GM10248 (cell line): ENCODE measurements around the gene UBE2E1.

Source experiments
- CTCF ChIA-PET: fragments of 300-600 bp; sonication (Branson Sonifier 250); formaldehyde crosslinking; extraction: SDS; loops from one replicate; lab custom pipeline; 2021; ENCODE audit warnings: antibody characterized with exemption; lab: Yijun Ruan, JAX
- POLR2A ChIA-PET: fragments of 350-650 bp; sonication (Branson Sonifier 250); formaldehyde crosslinking; extraction: SDS; loops from one replicate; lab custom pipeline; 2020; ENCODE audit warnings: antibody characterized with exemption; lab: Yijun Ruan, JAX
- DNase-seq: peaks from one replicate; pipeline ENCODE4 v3.0.0; 2012; ENCODE audit errors: extremely low spot score
- TF ChIP-seq, protein P1 (sequence below): IDR thresholded peaks from 2 replicates; pipeline ENCODE4 v1.5.1; 2012; ENCODE audit warnings: mild to moderate bottlenecking, low read depth; ENCODE audit errors: extremely low read depth, missing control alignments, control extremely low read depth

Gene UBE2E1

DNA sequence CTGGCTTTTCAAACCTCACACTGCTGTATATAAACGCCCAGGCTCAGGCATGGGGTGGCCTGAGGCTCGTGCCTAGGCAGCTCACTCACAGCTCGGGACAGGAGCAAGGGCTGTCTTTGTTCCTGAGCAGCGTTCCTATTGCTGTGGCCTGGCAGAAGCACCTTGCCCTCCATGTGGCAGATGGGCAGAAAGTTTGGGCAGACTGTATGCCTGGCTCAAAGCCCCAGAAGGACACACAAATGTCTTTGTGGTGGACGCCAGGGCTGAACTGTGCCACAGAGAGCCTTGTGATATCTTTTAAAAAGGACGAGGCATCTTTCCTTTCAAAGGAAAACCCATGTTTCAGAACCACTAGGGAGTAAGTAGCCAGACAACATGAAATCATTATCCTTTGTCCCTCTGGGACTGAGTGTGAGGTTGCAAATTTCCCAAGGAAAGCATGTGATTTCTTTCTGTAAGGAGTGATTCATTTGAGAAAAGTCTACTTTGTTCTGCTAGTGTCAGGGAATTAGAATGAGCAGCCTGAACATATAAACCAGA, 29.3 kb upstream of the UBE2E1 start:
- DNase-seq = no peak
- POLR2A ChIA-PET = no interaction called here
- TF ChIP-seq, protein P1, sequence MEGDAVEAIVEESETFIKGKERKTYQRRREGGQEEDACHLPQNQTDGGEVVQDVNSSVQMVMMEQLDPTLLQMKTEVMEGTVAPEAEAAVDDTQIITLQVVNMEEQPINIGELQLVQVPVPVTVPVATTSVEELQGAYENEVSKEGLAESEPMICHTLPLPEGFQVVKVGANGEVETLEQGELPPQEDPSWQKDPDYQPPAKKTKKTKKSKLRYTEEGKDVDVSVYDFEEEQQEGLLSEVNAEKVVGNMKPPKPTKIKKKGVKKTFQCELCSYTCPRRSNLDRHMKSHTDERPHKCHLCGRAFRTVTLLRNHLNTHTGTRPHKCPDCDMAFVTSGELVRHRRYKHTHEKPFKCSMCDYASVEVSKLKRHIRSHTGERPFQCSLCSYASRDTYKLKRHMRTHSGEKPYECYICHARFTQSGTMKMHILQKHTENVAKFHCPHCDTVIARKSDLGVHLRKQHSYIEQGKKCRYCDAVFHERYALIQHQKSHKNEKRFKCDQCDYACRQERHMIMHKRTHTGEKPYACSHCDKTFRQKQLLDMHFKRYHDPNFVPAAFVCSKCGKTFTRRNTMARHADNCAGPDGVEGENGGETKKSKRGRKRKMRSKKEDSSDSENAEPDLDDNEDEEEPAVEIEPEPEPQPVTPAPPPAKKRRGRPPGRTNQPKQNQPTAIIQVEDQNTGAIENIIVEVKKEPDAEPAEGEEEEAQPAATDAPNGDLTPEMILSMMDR = no peak
- CTCF ChIA-PET = interaction anchor here (1.2 to 1.4 kb wide), 2 partner anchors 51 to 59 kb away, joined by 3 to 4 read pairs; no protein-coding TSS in a partner anchor

DNA sequence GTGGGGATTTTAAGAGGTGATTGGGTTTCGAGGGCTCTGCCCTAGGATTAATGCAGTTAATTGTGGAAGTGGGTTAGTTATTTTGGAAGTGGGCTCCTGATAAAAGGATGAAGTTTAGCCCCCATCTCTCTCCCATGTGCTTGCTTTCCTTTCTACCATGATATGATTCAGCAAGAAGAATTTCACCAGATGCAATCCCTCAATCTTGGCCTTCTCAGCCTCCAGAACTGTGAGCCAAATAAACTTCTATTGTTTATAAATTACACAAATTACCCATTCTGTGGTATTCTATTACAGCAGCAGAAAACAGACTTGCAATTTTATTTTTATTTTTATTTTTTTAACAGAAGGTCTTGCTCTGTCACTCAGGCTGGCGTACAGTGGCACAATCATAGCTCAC, 27.3 kb upstream of the UBE2E1 start:
- TF ChIP-seq, protein P1 = no peak
- ChIA-PET CTCF (interaction anchor here (0.7 kb wide), 1 partner anchor 11 kb away, joined by 3 read pairs; no protein-coding TSS in a partner anchor), POLR2A (no interaction called here)
- no peak for DNase-seq

DNA sequence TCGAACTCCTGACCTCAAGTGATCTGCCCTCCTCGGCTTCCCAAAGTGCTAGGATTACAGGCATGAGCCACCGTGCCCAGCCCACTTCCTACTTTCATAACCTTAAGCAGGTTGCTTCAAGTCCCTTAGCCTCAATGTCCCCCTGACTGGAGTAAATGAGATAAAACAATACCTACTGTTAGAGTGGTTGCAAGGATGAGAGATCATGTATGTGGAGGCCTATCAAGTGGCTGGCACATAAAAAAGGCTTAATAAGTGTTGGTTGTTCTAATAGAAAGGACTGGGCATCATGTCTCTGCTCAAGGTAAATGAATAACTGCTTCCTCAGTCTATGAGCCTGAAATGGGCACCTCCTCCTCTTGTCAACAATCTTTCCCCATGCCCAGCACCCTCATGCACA, 25.9 kb upstream of the UBE2E1 start:
- POLR2A ChIA-PET = no interaction called here
- no peak for DNase-seq
- TF ChIP-seq, protein P1 = no peak
- CTCF ChIA-PET = interaction anchor here (1.5 kb wide), 1 partner anchor 9 kb away, joined by 4 read pairs; no protein-coding TSS in a partner anchor

DNA sequence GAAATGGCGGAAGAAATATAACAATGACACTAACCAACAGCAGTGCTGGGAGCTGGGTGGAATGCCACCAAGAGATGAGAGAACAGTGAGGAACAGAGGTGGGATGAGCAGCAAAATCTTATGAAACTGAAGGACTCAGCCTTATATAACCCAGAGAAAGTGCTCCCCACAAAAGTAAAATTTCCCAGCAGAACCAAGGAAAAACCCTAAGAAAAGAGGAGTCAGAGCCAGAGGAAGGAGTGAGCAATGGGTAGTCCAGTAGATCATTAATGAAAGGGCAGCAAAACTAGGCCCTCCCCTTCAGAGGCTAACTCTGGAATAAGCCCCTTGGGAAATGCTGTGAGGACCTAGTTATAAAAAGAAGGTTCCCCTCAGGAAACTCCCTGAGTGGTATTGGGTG, 24.7 kb upstream of the UBE2E1 start:
- ChIA-PET CTCF (interaction anchor here (1.5 kb wide), 1 partner anchor 7 kb away, joined by 4 read pairs; no protein-coding TSS in a partner anchor), POLR2A (no interaction called here)
- DNase-seq = no peak
- TF ChIP-seq, protein P1 = no peak

DNA sequence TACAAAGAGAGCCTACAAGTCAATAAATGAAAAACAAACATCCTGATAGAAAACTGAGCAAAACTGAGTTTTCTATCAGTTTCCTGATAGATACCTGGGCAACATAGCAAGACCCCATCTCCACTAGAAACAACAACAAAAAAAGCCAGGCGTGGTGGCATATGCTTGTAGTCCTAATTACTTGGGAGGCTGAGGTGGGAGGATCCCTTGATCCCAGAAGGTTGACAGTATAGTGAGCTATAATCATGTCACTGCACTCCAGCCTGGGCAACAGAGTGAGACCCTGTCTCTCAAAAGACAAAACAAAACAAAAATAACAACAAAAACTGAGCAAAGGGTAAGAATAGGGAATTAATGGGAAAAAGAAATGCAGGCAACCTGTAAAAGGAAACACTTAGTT, 23.9 kb upstream of the UBE2E1 start:
- POLR2A ChIA-PET = no interaction called here
- TF ChIP-seq, protein P1 = no peak
- no peak for DNase-seq
- CTCF ChIA-PET = no interaction called here

DNA sequence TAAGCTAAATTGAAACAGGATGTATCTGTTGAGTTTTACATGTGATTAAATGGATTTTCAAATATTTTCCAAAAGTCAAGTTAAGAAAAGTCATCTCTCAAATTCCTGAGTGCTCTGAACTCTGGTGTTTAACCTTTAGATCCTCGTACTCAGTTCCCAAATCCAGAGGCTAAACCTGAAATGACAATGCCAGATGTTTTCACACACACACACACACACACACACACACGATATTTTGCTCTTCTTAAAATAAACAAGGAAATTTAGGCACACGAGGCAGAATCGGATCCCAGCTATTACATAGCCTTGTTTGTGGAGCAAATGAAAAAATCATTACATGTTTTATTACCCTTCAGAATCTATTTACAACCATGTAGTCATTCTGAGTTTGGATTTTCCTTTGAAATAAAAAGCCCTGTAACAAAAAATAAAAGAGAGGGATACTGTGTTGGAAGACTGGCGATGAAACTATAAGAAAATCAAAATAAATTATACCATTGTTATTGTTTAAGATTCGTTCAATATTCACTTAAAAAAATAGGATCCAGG, 20.6 kb upstream of the UBE2E1 start:
- POLR2A ChIA-PET = no interaction called here
- TF ChIP-seq, protein P1 = no peak
- CTCF ChIA-PET = no interaction called here
- DNase-seq = no peak
